ENCODE data around the gene C1orf21.

GRCh38 chr1:184539580-184539979 is 152.8 kb downstream of the C1orf21 start:
- TF ChIP-seq CTCF (IDR thresholded peaks at IDR 0.05) (no peak), POLR2A (IDR thresholded peaks at IDR 0.05) (no peak)
